Stimulated activated naive B cell treated with anti-CD40 and anti-IgM and Interleukin-4, amounts not matched to agents 10 μg/mL and 1 μg/mL and 100 μg/mL, for 72 hours (primary cell): Measurements from ENCODE around the gene INIP.

Source experiments
- ATAC-seq, 2 donors: fragments of 150-1000 bp; cut with Tn5 transposase; replicated peaks; 2 replicates each; pipeline ENCODE4 v1.10.0; 2021; ENCODE audit warnings: moderate library complexity in 1 of 2
- DNase-seq: peaks from one replicate; pipeline ENCODE4 v3.0.0; 2021
- H3K27ac Mint-ChIP-seq: one replicate; pipeline ENCODE4 v1.8.0; 2022; ENCODE audit warnings: mild to moderate bottlenecking, mixed read lengths
- H3K27me3 Mint-ChIP-seq, 2 donors: one replicate each; pipeline ENCODE4 v1.8.0; 2022; ENCODE audit warnings: mixed read lengths in 2 of 2
- H3K36me3 Mint-ChIP-seq, 2 donors: one replicate each; pipeline ENCODE4 v1.8.0; 2022; ENCODE audit warnings: mixed read lengths in 2 of 2, mild to moderate bottlenecking in 1 of 2
- H3K4me1 Mint-ChIP-seq, 2 donors: one replicate each; pipeline ENCODE4 v1.8.0; 2022; ENCODE audit warnings: mixed read lengths in 2 of 2, mild to moderate bottlenecking in 1 of 2
- H3K4me3 Mint-ChIP-seq, 2 donors: one replicate each; pipeline ENCODE4 v1.8.0; 2022; ENCODE audit warnings: mild to moderate bottlenecking in 2 of 2, mixed read lengths in 2 of 2, moderate library complexity in 1 of 2
- H3K9me3 Mint-ChIP-seq, 2 donors: one replicate each; pipeline ENCODE4 v1.8.0; 2022; ENCODE audit warnings: mixed read lengths in 2 of 2, mild to moderate bottlenecking in 1 of 2

The INIP gene

DNA sequence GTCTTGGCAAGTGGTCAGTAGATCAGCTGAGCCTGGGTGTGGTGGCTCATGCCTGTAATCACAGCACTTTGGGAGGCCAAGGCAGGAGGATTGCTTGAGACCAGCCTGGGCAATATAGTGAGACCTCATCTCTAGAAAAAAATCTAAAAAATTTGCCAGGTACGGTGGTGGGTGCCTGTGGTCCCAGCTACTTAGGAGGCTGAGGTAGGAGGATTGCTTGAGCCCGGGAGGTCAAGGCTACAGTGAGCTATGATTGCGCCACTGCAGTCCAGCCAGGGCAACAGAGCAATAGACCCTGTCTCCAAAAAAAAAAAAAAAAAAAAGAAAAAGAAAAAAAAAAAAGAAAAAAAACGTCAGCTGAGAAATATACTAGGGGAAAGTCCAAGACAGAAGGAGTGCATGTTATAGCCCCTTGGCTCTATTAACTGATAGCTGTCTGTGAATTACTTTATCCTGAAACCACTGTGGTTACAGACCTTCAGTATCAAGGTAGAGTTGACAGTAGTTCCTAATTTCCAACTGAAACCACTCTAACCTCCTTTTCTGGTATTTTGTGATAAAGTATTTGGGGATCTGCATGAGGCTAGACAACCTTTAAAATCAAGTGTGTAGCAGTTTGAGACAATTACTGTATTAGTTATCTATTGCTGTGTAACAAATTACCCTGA, 2.3 kb upstream of the INIP start:
- DNase-seq = no peak
- H3K4me3 Mint-ChIP-seq = no peak overlapping the region
- no peak overlapping the region for H3K27ac Mint-ChIP-seq

DNA sequence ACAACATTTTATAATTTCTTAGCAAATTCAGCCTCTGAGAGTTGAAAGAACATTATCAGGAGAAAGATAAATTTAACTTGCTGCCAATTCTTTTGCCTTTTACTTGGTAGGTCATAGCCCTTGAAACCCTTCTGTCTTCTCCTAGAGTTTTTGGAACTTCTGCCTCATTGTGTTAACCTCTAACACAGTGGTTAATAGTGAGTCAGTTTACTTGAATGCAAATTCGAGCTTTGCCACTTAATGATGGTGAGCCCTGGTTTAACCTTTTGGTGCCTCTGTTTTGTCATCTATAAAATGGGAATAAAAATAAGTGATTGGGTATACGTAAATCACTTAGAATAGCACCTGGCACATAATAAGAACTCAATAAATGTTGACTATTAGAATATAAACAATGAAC, 1.8 kb upstream of the INIP start:
- no peak for ATAC-seq
- Mint-ChIP-seq H3K27ac (no peak overlapping the region), H3K27me3 (no peaks in the 10 kb centered on the region), H3K36me3 (no peaks in the 10 kb centered on the region), H3K4me3 (no peak overlapping the region), H3K4me1 (peaks cover 0 to 4% of the 10 kb centered on the region in 2 donors), H3K9me3 (no peaks in the 10 kb centered on the region)
- DNase-seq = no peak

More for the DNA sequence above, 2.3 kb upstream of the INIP start:
- ATAC-seq = no peak
- Mint-ChIP-seq H3K9me3 (no peaks in the 10 kb centered on the region), H3K27me3 (no peaks in the 10 kb centered on the region), H3K4me1 (peaks cover 0 to 4% of the 10 kb centered on the region in 2 donors), H3K36me3 (no peaks in the 10 kb centered on the region)

DNA sequence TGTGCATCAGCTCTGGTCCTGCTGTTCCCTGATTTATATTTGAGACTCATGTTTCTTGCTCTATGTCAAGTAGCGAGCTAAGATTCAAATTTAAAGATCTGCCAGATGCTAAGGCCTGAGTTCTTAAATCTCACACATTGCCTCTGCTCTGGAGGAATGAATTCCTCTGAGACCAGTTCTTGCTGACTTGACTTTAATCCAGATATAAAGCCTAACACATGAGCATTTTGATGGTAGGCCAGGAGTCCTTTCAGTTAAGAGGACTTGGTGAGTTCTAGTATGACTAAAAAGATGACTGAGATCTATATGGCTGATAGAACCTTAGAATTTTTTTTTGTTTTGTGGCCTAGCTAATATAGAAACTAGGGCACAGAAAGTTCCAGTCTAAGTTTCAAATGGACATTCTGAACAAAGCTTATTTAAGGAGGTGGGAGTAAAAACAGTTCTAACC, 1.3 kb upstream of the INIP start:
- Mint-ChIP-seq H3K4me1 (peaks cover 2 to 4% of the 10 kb centered on the region in 2 donors), H3K27me3 (no peaks in the 10 kb centered on the region), H3K4me3 (no peak overlapping the region), H3K36me3 (peaks cover 0 to under 1% of the 10 kb centered on the region in 2 donors), H3K9me3 (no peaks in the 10 kb centered on the region), H3K27ac (no peak overlapping the region)
- DNase-seq = no peak
- ATAC-seq = no peak

DNA sequence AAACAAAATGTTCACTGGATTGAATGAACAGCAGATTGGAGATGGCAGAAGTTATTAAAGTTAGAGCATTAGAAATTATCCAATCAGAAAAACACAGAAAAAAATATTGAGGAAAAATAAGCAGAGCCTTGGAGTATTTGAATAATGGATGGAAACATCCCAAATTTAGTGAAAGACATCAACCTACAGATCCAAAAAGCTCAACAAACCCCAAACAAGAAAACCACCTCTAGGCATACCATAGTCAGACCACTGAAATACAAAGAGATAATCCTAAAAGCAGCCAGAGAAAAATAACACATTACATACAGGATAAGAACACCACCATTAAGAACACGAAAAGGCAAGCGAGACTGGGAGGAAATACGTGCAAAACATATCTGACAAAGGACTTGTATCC, 5.2 kb downstream of the INIP start:
- Mint-ChIP-seq H3K4me3 (no peak overlapping the region), H3K27me3 (no peaks in the 10 kb centered on the region), H3K9me3 (no peaks in the 10 kb centered on the region), H3K27ac (no peak overlapping the region), H3K4me1 (peaks cover 19 to 34% of the 10 kb centered on the region in 2 donors), H3K36me3 (peaks cover 16 to 35% of the 10 kb centered on the region in 2 donors)
- no peak for ATAC-seq
- no peak for DNase-seq

DNA sequence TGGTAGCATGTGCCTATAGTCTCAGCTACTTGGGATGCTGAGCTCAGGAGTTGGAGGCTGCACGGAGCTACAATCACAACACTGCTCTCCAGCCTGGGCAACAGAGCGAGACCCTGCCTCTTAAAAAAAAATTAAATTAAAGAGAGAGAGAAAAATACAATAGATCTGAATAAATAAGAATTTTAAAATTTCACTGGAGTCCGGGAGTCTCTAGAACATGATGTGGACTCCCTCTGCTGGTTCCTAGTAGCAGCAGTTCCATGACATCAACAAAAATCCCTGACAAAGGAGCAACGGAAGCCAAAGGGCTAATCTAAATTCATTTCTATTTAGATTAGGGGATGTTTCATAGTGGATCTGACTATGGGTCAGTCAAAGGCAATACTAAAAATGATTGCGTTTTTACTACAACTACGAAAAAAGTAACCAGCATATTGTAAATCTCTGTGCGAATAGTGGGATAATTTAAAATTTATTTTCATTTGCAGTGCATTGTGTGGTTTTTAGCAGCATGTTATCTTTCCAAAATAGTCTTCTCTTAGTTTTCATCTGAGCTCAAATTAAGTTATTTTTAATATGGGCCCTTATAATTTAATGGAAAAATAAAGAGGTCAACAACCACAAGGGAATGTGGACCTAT, 6.7 kb downstream of the INIP start:
- Mint-ChIP-seq H3K36me3 (peaks cover 18 to 39% of the 10 kb centered on the region in 2 donors), H3K27me3 (no peaks in the 10 kb centered on the region), H3K4me1 (peaks cover 22 to 40% of the 10 kb centered on the region in 2 donors), H3K27ac (no peak overlapping the region), H3K9me3 (no peaks in the 10 kb centered on the region), H3K4me3 (no peak overlapping the region)
- ATAC-seq = no peak
- no peak for DNase-seq

DNA sequence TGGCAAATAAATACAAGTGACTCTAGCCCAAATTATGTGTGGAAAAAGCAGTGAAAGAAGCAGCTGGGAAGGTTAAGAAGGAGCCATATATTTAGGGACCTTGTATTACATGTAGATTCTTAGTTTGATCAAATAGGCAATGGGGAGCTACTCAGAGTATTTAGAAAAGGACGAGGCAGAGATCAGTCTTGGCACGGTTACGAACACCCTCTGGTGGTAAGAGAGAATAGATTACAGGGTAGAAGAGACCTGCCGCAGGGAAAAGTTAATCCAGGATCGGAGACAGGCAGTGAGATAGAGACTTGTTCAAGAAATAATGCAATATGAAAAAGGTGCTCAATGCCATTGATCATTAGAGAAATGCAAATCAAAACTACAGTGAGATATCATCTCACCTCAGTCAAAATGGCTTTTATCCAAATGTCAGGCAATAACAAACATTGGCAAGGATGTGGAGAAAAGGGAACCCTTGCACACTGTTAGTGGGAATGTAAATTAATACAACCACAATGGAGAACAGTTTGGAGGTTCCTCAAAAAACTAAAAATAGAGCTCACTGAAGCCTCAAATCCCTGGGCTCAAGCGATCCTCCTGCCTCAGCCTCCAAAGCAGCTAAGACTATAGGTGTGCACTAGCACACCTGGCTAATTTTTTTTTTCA, 12.0 kb downstream of the INIP start:
- Mint-ChIP-seq H3K9me3 (no peaks in the 10 kb centered on the region), H3K4me3 (no peak overlapping the region), H3K27ac (no peak overlapping the region), H3K36me3 (peaks cover 8 to 36% of the 10 kb centered on the region in 2 donors), H3K4me1 (peaks cover 16 to 24% of the 10 kb centered on the region in 2 donors), H3K27me3 (no peaks in the 10 kb centered on the region)
- no peak for DNase-seq
- ATAC-seq = no peak

DNA sequence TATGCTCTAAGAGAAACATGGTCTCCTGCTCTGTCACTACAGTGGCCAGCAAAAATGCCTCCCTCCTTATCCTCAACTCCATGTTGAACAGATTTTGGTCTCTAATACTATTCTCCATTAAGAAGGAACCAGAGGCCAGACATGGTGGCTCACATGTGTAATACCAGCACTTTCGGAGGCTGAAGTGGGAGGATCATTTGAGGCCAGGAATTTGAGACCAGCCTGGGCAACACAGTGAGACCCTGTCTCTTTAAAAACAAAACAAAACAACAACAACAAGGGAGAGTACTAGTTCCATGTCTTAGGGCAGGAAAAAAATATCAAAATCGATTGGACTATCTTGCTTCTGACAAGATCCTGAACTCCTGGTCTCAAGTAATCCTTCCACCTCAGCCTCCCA, 14.6 kb downstream of the INIP start:
- Mint-ChIP-seq H3K27me3 (no peaks in the 10 kb centered on the region), H3K27ac (no peak overlapping the region), H3K4me1 (peaks cover 10 to 16% of the 10 kb centered on the region in 2 donors), H3K4me3 (no peak overlapping the region), H3K36me3 (peaks cover 12 to 32% of the 10 kb centered on the region in 2 donors), H3K9me3 (no peaks in the 10 kb centered on the region)
- no peak for ATAC-seq
- no peak for DNase-seq

DNA sequence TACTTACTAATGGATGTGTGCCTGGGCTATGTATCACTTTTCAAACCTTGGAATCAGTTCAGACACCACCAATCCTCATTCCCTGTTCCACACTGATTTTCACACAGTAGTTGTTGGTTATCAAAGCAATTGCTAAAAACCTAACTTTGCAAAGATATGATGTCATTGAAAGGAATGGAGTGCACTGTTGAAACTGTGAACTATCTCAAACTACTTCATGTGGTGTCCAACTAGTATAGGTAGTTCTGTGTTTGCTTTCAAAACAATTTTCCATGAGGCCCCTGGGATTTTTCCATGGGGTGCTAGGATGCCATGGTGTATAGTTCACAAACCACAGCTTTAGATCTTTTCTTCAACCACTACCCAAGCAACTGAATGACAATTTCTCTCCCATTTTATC, 17.8 kb downstream of the INIP start:
- H3K36me3 Mint-ChIP-seq = peaks cover 22 to 35% of the 10 kb centered on the region in 2 donors
- peaks cover 0 to 6% of the 10 kb centered on the region in 2 donors for H3K4me1 Mint-ChIP-seq
- no peaks in the 10 kb centered on the region for H3K9me3 Mint-ChIP-seq
- no peak for DNase-seq
- H3K27ac Mint-ChIP-seq = no peak overlapping the region
- H3K4me3 Mint-ChIP-seq = no peak overlapping the region
- no peaks in the 10 kb centered on the region for H3K27me3 Mint-ChIP-seq
- no peak for ATAC-seq

DNA sequence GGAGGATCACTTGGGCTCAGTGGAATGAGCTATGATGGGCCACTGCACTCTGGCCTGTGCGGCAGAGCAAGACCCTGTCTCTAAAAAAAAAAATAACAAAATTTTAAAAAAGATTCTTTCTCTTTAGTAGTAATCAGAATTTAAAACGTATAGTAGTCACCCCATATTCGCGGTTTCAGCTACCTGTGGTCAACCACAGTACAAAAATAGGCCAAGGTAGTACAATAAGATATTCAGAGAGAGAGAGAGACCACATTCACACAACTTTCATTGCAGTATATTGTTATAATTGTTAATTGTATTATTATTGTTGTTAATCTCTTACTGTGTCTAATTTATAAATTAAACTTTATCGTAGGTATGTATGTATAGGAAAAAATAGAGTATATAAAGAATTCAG, 18.7 kb downstream of the INIP start:
- Mint-ChIP-seq H3K27ac (no peak overlapping the region), H3K27me3 (no peaks in the 10 kb centered on the region), H3K4me3 (no peak overlapping the region), H3K4me1 (peaks cover 0 to 6% of the 10 kb centered on the region in 2 donors), H3K36me3 (peaks cover 22 to 35% of the 10 kb centered on the region in 2 donors), H3K9me3 (no peaks in the 10 kb centered on the region)
- ATAC-seq (peak; percentile 25 to 53), DNase-seq (no peak)

DNA sequence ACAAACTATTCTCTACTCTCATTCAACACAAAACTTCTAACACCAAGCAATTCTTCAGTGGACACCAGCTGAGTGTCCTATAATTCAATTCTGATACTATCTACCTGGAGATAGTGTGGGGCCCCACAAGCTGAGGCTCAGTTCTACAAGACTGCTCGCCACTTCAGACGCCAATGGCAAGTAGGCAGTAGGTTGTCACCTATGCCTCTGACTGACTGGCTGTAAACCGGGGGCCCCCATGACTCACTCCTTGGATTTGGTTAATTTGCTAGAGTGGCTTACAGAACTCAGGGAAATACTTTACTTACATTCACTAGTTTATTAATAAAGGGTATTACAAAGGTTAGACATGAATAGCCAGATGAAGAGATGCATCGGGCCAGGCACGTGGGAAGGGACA, 21.5 kb downstream of the INIP start:
- no peak for DNase-seq
- no peak overlapping the region for H3K27ac Mint-ChIP-seq
- H3K27me3 Mint-ChIP-seq = no peaks in the 10 kb centered on the region
- ATAC-seq = no peak
- H3K9me3 Mint-ChIP-seq = no peaks in the 10 kb centered on the region
- peaks cover 31 to 47% of the 10 kb centered on the region in 2 donors for H3K36me3 Mint-ChIP-seq
- H3K4me1 Mint-ChIP-seq = peaks cover 0 to 6% of the 10 kb centered on the region in 2 donors
- no peak overlapping the region for H3K4me3 Mint-ChIP-seq

DNA sequence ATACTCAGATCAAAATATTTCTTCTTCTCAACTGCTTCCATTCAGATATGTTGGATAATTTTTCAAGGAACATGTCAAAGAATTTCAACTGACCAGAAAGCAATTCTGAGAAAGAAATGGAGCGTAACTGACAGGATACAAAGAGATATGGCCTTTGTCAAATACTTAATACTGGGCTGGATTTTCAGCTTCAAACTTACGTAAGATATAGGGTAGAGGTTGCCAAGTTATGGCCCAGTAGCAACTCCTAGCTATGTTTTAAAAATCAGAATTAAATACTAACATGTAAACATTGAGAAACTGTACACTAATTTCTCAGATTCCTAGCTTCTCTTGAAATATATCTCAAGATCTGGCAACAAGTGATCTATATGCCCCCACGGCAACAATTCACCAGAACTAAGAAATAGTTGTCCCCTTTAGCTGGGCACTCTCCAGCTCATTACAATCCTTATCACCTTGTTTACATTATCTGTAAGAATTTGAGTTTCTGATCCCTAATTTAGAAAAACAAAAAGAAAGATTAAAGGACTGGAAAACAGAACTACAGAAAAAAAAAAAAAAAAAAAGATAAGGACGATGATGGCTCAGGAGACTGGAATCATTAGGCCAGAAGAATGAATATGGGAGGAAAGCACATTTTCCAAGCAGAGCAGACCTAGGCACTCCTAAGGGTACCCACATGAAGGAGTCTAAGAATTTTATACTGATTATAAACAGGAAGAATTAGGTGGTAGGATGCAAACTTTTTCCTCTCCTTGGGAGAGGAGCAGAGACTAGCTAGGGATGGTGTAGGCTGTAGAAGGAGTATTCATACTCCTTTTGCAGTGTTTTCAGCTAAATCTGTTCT, 23.0 kb downstream of the INIP start:
- no peak for ATAC-seq
- Mint-ChIP-seq H3K4me3 (no peak overlapping the region), H3K27ac (no peak overlapping the region), H3K27me3 (no peaks in the 10 kb centered on the region), H3K9me3 (no peaks in the 10 kb centered on the region), H3K36me3 (peaks cover 35 to 53% of the 10 kb centered on the region in 2 donors), H3K4me1 (peaks cover 0 to 6% of the 10 kb centered on the region in 2 donors)
- no peak for DNase-seq

DNA sequence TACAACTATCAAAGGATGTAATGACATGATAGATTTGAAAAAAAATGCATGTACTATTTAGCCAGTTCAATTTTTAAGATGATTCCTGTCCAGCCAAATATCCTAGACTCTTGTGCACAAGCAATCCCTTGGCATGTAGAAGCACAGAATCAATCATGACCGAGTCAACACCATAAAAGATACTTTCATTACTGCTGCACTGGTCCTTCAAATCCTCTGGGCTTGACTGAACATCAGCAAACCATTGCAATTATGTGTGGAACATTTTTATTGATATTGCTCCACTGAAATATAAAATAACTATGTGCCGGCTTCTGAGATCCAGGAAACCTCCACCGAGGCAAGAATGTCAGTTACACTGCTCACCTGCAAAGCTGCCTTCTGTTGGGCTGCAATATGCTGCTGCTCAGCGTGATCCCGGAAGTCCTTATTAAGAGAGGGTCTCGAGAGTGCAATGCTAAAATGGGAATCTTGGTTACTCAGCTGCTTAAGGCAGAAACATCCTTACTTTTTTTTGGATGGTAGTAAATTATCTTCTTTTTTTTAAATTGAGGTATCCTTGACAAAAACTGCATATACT, 28.7 kb downstream of the INIP start:
- H3K27me3 Mint-ChIP-seq = no peaks in the 10 kb centered on the region
- peaks cover 40 to 62% of the 10 kb centered on the region in 2 donors for H3K36me3 Mint-ChIP-seq
- ATAC-seq (no peak), DNase-seq (no peak)
- no peaks in the 10 kb centered on the region for H3K4me1 Mint-ChIP-seq
- H3K9me3 Mint-ChIP-seq = no peaks in the 10 kb centered on the region
- no peak overlapping the region for H3K27ac Mint-ChIP-seq
- H3K4me3 Mint-ChIP-seq = no peak overlapping the region

DNA sequence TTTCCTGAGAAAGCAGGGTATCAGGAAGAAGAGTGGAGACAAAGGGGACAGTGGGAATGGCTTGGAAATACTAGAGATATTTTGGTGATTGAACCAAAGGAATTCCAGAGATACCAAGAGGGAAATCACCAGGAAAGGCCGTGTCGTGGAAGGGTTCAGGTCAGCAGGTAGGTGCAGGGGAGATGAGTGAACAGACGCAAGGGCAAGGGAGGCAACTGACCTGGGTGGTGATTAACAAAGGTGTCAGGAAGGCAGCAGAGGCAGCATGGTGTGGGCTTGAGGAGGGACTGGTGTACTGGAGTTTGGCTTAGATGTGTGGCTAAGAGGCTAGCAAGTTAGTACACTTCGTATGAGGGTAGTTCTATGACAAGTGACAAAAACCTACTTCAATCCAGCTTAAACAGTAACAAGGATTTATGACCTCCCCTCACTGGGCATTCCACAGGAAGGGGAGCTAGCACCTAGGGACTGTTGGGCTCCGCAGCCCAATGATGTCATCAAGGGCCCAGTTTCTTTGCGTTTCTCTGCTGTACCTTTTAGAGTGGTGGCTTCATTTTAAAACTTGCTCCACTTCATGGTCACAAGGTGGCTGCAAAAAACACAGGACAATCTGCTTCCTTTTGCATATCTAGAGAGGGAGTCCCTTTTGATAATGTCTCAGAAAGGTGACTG, 37.0 kb downstream of the INIP start:
- no peak overlapping the region for H3K27ac Mint-ChIP-seq
- ATAC-seq (no peak), DNase-seq (no peak)
- peaks cover 16 to 19% of the 10 kb centered on the region in 2 donors for H3K9me3 Mint-ChIP-seq
- peaks cover 15 to 26% of the 10 kb centered on the region in 2 donors for H3K36me3 Mint-ChIP-seq
- H3K27me3 Mint-ChIP-seq = no peaks in the 10 kb centered on the region
- H3K4me1 Mint-ChIP-seq = peaks cover 0 to 3% of the 10 kb centered on the region in 2 donors
- H3K4me3 Mint-ChIP-seq = no peak overlapping the region
